RWPE2 (cell line): Measurements from ENCODE around the gene CRB2.

ENCODE experiments used
- ATAC-seq: fragments of 200-7000 bp; cut with Tn5 transposase; 3 replicates; pipeline ENCODE4 v1.9.1; 2021; ENCODE audit warnings: low read depth
- DNase-seq: peaks from one replicate; pipeline ENCODE4 v3.0.0-alpha.2; 2020; ENCODE audit warnings: low spot score
- H3K27ac ChIP-seq: fragments of 450-650 bp; 2 replicates; pipeline ENCODE4 v1.5.1; 2017; ENCODE audit warnings: mild to moderate bottlenecking; ENCODE audit not compliant: poor library complexity, severe bottlenecking
- H3K27me3 ChIP-seq: fragments of 250-450 bp; sonication (Bioruptor Pico); 2 replicates; pipeline ENCODE4 v1.5.1; 2021; ENCODE audit warnings: mild to moderate bottlenecking, moderate library complexity; ENCODE audit not compliant: insufficient read depth, poor library complexity, severe bottlenecking
- H3K36me3 ChIP-seq: fragments of 250-450 bp; sonication (Bioruptor Pico); 2 replicates; pipeline ENCODE4 v1.5.1; 2020; ENCODE audit warnings: low read depth, mild to moderate bottlenecking, moderate library complexity
- H3K4me1 ChIP-seq: fragments of 250-450 bp; sonication (Bioruptor Pico); 2 replicates; pipeline ENCODE4 v1.5.1; 2021; ENCODE audit warnings: mild to moderate bottlenecking, moderate library complexity; ENCODE audit not compliant: insufficient read depth, poor library complexity, severe bottlenecking
- H3K4me3 ChIP-seq: fragments of 250-450 bp; sonication (Bioruptor Pico); 2 replicates; pipeline ENCODE4 v1.5.1; 2021; ENCODE audit warnings: mild to moderate bottlenecking, moderate library complexity; ENCODE audit not compliant: severe bottlenecking
- H3K9me3 ChIP-seq: fragments of 250-450 bp; sonication (Bioruptor Pico); 2 replicates; pipeline ENCODE4 v1.5.1; 2021; ENCODE audit warnings: mild to moderate bottlenecking, moderate library complexity; ENCODE audit not compliant: severe bottlenecking
- TF ChIP-seq, protein P1 (sequence below): fragments of 450-650 bp; IDR thresholded peaks from one replicate; pipeline ENCODE4 v1.5.1; 2017; ENCODE audit warnings: mild to moderate bottlenecking, moderate library complexity; ENCODE audit not compliant: poor library complexity, severe bottlenecking

CRB2 gene

DNA sequence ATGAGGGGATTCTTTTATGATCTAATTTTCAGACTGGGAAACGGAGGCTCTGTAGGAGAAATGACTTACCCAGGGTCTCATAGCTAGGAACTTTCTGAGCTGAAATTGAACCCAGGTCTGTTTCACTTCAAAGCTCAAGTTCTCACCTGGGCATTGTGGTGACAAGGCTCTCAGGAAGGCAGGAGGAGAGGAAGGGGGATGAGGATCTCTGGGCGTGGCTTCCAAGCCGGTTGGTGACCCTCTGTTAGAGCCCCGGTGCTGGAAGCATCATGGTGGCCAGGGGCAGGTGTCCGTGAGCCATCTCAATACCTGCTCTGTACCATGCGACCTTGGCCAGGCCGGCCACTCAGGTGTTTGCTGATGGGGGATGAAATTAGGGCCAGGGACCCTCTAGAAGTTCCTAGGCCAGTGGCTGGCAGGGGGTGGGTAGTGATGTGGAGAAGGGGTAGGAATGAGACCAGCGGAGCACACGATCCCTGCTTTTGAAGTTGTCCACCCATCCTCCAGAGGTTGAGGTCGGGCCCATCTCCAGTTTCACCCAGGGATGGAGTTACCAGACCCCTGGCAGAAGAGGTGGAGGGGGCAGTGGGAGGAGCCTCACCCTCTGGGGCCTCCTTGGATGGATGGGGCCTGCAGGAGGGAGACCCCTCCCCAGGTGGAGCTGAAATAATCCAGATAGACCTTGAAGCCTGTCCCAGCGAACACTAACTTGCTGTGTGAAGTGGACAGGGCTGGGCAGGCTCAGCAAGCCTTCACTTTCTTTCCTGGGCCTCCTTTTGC lies 5.9 kb downstream of the CRB2 start:
- Histone ChIP-seq H3K27me3 (no peaks in the 10 kb centered on the region), H3K27ac (no peak overlapping the region), H3K4me3 (no peak overlapping the region), H3K9me3 (no peaks in the 10 kb centered on the region), H3K36me3 (no peaks in the 10 kb centered on the region), H3K4me1 (no peaks in the 10 kb centered on the region)
- DNase-seq (no peak), ATAC-seq (no peak)
- TF ChIP-seq, protein P1, sequence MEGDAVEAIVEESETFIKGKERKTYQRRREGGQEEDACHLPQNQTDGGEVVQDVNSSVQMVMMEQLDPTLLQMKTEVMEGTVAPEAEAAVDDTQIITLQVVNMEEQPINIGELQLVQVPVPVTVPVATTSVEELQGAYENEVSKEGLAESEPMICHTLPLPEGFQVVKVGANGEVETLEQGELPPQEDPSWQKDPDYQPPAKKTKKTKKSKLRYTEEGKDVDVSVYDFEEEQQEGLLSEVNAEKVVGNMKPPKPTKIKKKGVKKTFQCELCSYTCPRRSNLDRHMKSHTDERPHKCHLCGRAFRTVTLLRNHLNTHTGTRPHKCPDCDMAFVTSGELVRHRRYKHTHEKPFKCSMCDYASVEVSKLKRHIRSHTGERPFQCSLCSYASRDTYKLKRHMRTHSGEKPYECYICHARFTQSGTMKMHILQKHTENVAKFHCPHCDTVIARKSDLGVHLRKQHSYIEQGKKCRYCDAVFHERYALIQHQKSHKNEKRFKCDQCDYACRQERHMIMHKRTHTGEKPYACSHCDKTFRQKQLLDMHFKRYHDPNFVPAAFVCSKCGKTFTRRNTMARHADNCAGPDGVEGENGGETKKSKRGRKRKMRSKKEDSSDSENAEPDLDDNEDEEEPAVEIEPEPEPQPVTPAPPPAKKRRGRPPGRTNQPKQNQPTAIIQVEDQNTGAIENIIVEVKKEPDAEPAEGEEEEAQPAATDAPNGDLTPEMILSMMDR = no peak

DNA sequence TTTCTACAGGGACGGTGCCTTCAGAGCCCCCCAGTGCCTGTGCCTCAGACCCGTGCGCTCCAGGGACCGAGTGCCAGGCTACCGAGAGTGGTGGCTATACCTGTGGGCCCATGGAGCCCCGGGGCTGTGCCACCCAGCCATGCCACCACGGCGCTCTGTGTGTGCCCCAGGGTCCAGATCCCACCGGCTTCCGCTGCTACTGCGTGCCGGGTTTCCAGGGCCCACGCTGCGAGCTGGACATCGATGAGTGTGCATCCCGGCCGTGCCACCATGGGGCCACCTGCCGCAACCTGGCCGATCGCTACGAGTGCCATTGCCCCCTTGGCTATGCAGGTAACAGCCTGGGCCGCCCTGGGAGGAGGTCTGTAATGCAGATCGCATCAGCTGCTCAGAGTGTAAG lies 6.9 kb downstream of the CRB2 start:
- no peak for DNase-seq
- no peak overlapping the region for H3K27ac ChIP-seq
- no peaks in the 10 kb centered on the region for H3K27me3 ChIP-seq
- H3K9me3 ChIP-seq = no peaks in the 10 kb centered on the region
- TF ChIP-seq, protein P1 = no peak
- no peaks in the 10 kb centered on the region for H3K4me1 ChIP-seq
- no peaks in the 10 kb centered on the region for H3K36me3 ChIP-seq
- no peak overlapping the region for H3K4me3 ChIP-seq
- ATAC-seq = no peak

DNA sequence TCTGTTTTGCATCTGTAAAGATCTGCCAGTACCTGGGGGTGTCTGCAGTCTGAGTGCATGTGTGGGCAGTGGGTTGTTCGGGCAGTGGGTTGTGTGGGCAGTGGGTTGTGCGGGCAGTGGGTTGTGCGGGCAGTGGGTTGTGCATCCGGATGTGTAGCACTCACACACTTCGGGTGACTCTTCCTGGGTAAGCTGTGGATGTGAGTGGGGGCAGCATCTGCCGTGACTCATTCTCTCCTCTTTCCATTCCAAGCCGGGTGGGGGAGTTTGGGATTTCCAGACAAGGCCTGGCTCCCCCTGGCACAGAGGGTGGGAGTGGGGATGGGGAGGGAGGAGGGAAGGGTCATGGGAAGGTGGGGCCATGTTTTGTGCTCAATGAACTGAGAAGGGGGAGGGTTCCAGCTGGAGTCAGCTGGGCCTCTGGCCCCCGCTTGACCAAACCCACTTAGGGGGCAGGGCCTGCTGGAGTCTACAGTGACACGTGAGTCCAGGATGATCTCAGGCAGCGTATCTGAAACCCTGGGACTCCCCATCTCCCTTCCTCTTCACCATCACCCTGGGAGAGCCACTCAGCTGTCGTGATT lies 8.3 kb downstream of the CRB2 start:
- Histone ChIP-seq H3K27ac (no peak overlapping the region), H3K27me3 (no peaks in the 10 kb centered on the region), H3K9me3 (no peaks in the 10 kb centered on the region), H3K4me1 (no peaks in the 10 kb centered on the region), H3K4me3 (no peak overlapping the region), H3K36me3 (no peaks in the 10 kb centered on the region)
- TF ChIP-seq, protein P1 = no peak
- DNase-seq (no peak), ATAC-seq (no peak)

DNA sequence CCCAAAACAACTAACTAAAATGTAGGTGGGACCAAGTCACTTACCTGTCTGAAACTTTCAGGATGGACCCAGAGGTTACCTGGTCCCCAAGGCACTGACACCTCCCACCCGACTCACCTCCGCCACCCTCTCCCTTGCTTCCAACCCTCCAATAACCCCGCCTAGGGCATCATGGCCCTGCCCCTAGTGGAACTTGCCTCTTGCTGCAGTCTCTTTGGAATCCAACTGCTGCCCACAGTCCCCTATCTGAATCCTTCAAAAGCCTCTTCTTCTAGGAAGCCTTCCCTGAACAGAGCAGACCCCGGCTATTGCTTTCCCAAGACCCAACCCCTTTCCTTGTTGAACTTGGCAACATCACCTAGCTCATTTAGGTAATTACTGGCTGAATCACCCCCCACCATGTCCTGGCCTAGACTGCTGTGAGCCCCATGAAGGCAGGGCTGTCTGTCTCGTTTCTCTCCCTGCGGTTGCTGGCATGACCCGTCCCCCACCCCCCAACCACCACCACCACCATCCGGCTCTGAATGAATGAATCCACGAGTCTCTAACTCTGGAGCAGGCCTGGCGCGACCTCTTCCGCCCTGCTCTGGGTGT lies 9.4 kb downstream of the CRB2 start:
- Histone ChIP-seq H3K36me3 (no peaks in the 10 kb centered on the region), H3K9me3 (no peaks in the 10 kb centered on the region), H3K4me1 (no peaks in the 10 kb centered on the region), H3K27ac (no peak overlapping the region), H3K27me3 (peaks cover 2% of the 10 kb centered on the region), H3K4me3 (no peak overlapping the region)
- no peak for DNase-seq
- ATAC-seq = no peak
- TF ChIP-seq, protein P1 = no peak
